Retinal pigment epithelial cell (primary cell): ENCODE data around the gene THRA.

ENCODE experiments used
- DNase-seq: peaks from one replicate; pipeline ENCODE4 v3.0.0-alpha.2; 2010; ENCODE audit warnings: low read depth
- H3K4me3 ChIP-seq: 2 replicates; pipeline ENCODE4 v1.5.1; 2011; ENCODE audit warnings: mild to moderate bottlenecking, low read length, control low read depth, moderate library complexity
- TF ChIP-seq, protein P1 (sequence below): conservative IDR thresholded peaks from 2 replicates; pipeline ENCODE4 v1.5.1; 2011; ENCODE audit warnings: low read depth, low read length, control low read depth, inconsistent platforms

THRA gene

DNA sequence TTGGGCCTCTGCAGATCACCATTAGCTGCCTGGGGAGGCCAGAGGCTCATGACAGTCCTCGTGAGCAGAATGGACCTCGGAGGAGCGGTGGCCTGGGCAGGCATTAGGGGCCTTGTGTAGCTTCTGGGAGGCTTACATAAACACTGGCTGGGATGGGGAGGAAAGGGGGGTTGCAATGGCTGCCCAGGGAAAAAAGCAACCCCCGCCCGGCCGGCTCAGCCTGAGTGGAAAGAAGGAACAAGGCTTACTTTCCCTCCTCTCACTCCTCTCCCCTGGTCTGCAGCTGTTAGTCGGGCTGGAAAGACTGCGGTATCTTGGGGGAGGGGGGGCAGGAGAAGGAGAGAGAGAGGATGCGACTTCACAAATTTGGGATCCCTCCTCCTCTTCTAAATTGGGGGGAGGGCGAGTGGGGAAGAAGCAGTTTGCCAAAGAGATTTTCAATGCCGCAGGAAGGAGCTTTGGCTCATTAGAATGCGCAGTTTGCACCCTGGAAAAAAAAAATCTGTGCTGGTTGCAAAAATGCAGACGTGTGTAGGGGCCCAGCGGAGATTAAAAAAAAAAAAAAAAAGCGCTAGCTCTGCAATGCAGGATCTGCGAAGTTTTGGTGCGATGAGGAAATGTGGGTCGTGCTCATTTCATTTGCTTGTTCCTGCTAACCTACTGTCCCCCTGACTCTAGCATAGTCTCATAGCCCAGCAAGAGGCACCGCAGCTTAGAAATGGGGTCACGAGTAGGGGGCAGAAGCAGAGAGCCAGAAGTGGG, 44.2 kb downstream of the THRA start:
- H3K4me3 ChIP-seq, result no peak overlapping the region
- DNase-seq, result no peak
- TF ChIP-seq, protein P1, sequence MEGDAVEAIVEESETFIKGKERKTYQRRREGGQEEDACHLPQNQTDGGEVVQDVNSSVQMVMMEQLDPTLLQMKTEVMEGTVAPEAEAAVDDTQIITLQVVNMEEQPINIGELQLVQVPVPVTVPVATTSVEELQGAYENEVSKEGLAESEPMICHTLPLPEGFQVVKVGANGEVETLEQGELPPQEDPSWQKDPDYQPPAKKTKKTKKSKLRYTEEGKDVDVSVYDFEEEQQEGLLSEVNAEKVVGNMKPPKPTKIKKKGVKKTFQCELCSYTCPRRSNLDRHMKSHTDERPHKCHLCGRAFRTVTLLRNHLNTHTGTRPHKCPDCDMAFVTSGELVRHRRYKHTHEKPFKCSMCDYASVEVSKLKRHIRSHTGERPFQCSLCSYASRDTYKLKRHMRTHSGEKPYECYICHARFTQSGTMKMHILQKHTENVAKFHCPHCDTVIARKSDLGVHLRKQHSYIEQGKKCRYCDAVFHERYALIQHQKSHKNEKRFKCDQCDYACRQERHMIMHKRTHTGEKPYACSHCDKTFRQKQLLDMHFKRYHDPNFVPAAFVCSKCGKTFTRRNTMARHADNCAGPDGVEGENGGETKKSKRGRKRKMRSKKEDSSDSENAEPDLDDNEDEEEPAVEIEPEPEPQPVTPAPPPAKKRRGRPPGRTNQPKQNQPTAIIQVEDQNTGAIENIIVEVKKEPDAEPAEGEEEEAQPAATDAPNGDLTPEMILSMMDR, result no peak

DNA sequence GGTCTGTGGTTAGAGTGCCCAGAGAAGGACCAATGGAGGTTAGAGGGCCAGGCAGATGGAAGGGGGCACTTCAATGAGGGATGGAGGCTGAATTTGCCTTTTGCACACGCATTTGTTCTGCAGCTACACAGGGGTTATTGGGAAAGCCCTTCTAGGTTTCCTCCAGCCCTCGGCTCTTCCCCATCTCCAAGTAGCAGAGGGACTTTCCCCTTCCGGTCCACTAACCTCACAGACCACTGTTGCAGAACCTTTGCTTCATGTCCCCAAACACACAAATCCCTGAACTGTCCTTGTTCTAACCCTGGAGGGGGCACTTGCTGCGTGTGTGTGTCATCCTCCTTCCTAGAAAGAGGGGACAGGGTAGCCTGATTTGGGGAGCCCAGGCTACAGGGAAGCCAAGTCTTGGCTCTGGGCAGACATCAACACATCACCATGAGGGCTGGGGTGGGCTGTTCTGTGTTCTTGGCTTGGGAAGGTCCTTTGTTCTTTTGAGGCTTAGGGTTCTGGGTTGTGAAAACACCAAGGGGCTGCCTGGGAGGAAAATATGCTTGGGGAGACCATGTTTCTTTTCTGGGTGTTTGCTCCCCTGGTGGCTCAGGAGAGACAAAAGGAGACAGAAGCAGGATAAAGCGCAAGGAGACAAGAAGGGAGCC, 44.9 kb downstream of the THRA start:
- no peak for DNase-seq
- TF ChIP-seq, protein P1, result no peak
- no peak overlapping the region for H3K4me3 ChIP-seq

DNA sequence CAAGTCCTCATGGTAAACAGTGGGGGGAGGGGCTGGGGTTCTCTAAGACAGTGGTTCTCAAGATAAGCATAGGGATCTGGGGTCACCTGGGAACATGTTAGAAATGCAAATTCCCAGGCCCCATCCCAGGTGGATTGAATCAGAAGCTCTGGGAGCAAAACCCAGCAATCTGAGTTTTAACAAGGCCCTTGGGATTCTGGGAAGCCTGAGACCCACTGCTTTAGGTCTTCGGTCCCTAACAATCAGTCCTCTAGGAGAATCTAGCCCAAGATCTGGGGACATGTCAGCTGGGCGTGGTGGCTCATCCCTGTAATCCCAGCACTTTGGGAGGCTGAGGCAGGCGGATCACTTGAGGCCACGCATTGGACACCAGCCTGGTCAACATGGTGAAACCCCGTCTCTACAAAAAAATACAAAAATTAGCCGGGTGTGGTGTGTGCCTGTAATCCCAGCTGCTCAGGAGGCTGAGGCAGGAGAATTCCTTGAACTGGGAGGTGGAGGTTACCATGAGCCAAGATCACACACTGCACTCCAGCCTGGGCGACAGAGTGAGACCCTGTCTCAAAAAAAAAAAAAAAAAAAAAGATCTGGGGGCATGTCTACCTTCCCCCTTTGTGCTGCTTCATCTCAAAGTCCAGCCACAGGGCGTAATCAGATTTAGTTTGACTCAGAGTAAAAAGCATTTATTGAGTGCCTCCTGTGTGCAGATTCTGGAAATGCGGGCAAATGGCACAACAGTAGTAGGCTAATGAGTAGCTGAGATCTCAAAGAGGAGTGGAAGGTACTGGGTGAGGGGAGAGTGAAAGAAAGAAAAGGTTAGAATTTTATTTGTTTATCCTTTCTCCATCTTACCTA, 46.4 kb downstream of the THRA start:
- TF ChIP-seq, protein P1, result peak; percentile 23
- no peak overlapping the region for H3K4me3 ChIP-seq
- no peak for DNase-seq

DNA sequence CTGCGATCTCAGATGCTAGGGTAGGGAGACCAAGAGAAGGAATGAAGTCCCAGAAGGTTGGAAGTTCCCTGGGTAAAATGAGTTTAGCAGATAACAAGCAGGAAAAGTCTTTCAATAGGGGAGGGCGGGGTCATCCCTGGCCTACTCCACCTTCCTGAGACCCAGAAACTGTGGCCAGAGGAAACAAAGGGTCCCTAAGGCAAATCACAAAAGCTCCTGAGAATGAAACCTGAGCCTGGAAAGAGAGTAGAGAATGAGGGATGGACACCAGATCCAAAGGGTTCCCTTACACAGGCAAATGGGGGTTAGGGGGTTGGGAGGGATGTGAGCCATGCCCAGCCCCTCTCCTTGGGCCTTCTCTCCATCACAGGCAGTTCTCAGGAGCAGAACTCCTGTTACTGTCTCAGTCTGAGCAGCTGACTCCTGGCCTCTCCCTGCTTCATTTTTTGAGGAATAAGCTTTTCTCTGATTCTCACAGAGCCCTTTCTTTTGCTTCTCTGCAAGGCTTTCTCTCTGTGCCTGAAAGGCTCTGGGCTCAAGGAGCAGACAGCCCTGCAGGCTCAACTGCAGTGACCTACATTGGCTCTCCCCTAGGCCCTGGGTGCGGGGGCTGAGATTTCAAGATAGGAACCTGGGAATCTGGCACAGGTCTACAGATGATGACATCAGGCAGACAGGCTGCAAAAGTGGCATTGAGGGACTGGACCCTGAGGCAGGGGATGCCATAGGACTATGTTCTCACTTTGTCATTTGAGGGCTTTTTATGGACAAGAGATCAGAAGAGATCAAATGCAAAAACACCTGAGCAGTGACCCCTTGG, 47.5 kb downstream of the THRA start:
- DNase-seq, result no peak
- H3K4me3 ChIP-seq, result no peak overlapping the region
- TF ChIP-seq, protein P1, result no peak

DNA sequence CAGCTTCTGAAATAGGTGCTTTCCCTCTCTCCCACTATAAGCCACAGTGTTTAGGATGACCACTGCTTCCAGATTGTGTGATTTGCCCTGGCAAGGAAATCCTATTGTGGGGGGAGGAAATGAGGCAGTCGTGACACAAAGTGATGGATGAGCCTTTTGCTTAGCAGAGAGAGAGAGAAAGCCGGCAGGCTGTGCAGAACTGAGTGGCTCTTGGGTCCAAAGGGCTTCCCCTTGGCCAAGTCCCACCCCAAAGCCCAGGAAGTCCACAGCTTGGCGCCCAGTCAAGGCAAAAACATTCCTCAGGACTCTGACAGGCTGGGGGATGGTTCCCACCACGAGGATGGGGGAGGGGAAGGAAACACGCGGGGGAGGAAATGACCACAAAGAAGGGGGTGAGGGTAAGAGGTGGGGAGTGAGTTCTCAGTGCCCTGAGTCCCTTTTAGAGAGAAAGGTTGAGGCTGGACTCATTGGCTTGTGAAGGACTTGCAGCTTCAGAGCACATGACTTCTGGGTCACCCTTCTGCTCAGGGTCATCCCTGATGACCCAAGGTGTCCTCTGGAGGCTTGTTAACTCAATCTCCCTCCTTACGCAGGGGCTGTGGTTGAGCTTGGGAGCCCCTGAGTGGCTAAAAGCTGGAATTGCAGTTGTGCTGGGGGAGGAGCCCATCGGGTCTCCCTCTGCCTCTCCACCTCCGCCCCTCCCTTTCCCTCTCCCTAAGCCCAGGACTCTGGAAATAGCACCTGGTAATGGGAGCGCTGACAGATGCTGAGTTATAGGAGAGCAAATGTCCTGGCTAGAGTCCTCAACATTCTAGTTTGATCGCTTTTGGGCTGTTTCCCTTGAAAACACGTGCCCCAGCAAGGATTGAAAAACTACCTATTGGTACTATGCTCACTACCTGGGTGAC, 48.7 kb downstream of the THRA start:
- TF ChIP-seq, protein P1, result peak; percentile 76
- no peak for DNase-seq
- no peak overlapping the region for H3K4me3 ChIP-seq
